ENCODE results near the gene BEND3.

BEND3 gene

GRCh38 chr6:107064579-107065065 is 50.7 kb downstream of the BEND3 start:
- Histone ChIP-seq H3K4me3 (no peak overlapping the region), H3K36me3 (replicated peaks) (peaks cover 4% of the 10 kb centered on the region; the same call in 1 of the 2 replicates), H3K4me1 (peaks cover 6% of the 10 kb centered on the region; the same call in 1 of the 2 replicates), H3K9me3 (no peaks in the 10 kb centered on the region), H3K27me3 (ENCODE audit: low read depth) (no peaks in the 10 kb centered on the region)
- in situ Hi-C loops (cut with MboI; ENCODE audit: low sequenced_read_pairs): no loop called here
- DNase-seq (ENCODE audit: low spot score in 2 of 2): no peak

DNA sequence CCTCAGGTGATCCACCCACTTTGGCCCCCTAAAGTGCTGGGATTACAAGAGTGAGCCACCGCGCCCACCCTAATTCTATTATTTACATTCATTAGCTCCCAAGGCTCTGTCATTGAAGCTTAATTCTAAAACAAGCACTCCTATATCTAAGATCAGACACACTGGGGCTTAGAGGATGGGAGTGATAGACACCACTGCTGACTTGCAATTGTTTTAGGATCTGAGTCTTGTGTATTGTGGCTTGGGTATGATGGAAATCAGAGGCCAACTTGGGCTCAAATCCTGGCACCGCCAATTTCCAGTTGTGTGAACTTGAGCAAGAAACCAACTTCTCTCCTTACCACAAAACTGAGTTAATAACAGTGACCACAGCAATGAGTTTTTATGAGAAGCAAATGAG is 52.6 kb downstream of the BEND3 start:
- H3K4me3 ChIP-seq: no peak overlapping the region
- in situ Hi-C loops (cut with MboI; ENCODE audit: low sequenced_read_pairs): no loop called here
- no peak for DNase-seq (ENCODE audit: low spot score in 2 of 2)
- H3K27me3 ChIP-seq (ENCODE audit: low read depth): no peaks in the 10 kb centered on the region
- no peaks in the 10 kb centered on the region for H3K9me3 ChIP-seq
- peaks cover 6% of the 10 kb centered on the region; the same call in 1 of the 2 replicates for H3K4me1 ChIP-seq
- no peaks in the 10 kb centered on the region; the same call in 1 of the 2 replicates for H3K36me3 ChIP-seq (replicated peaks)

DNA sequence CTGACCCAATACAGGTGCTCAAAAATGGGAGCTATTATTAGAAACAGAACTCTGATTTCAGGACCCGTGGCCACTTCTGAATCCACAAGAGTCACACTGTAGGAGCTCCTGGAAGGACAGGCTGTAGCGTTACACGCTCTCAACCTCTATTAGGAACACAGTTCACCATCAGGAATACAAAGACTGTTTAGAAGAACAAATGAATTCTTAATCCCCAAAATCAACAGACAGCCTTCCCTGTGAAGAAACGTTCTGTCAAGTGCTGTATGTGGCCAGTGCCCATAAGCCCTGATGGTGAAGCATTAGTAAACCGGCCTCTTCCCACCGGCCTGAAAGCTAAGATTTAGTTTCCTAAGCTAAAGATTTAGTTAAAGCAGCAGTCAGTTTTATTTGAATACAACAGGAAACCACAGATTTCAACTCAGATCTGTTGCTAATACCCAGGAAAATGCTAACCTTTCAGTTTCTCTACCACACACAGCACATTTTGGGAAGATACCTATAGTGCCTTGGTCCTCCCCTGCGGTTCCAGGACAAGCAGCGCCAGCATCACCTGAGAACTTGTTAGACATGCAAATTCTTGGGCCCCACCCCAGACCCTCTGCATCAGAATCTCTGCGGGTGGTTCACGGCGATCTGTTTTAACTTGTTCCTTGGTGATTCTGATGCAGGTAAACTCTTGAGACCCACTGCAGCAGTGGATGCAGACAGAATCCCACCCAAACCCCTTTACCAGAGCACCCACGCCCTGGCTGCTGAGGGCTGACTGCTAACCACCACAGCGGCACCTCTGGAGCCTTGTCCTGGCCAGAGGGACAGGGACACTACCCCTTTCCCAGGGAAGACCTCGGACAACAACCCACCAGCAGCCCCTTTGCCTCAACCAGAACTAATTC is 53.9 kb downstream of the BEND3 start:
- Histone ChIP-seq H3K36me3 (replicated peaks) (no peaks in the 10 kb centered on the region), H3K4me3 (no peak overlapping the region), H3K9me3 (no peaks in the 10 kb centered on the region), H3K27me3 (ENCODE audit: low read depth) (no peaks in the 10 kb centered on the region), H3K4me1 (peaks cover 6% of the 10 kb centered on the region; the same call in 1 of the 2 replicates)
- in situ Hi-C loops (cut with MboI; ENCODE audit: low sequenced_read_pairs): no loop called here
- peak; percentile 16 to 43 for DNase-seq (ENCODE audit: low spot score in 2 of 2)

- no peak overlapping the region for H3K4me3 ChIP-seq
- no peaks in the 10 kb centered on the region for H3K27me3 ChIP-seq (ENCODE audit: low read depth)
- H3K9me3 ChIP-seq: no peaks in the 10 kb centered on the region
- in situ Hi-C loops (cut with MboI; ENCODE audit: low sequenced_read_pairs): no loop called here
- DNase-seq (ENCODE audit: low spot score in 2 of 2): no peak
- peaks cover 6% of the 10 kb centered on the region; the same call in 1 of the 2 replicates for H3K4me1 ChIP-seq
- H3K36me3 ChIP-seq (replicated peaks): no peaks in the 10 kb centered on the region
Observed at GRCh38 chr6:107060704-107061103, 54.6 kb downstream of the BEND3 start.

GRCh38 chr6:107059606-107060005 is 55.7 kb downstream of the BEND3 start:
- Histone ChIP-seq H3K9me3 (no peaks in the 10 kb centered on the region), H3K36me3 (replicated peaks) (no peaks in the 10 kb centered on the region), H3K4me1 (peaks cover 6% of the 10 kb centered on the region; the same call in 1 of the 2 replicates), H3K27me3 (ENCODE audit: low read depth) (no peaks in the 10 kb centered on the region), H3K4me3 (no peak overlapping the region)
- in situ Hi-C loops (cut with MboI; ENCODE audit: low sequenced_read_pairs): no loop called here
- DNase-seq (ENCODE audit: low spot score in 2 of 2): no peak

- H3K4me3 ChIP-seq: no peak overlapping the region
- in situ Hi-C loops (cut with MboI; ENCODE audit: low sequenced_read_pairs): no loop called here
- H3K36me3 ChIP-seq (replicated peaks): no peaks in the 10 kb centered on the region
- DNase-seq (ENCODE audit: low spot score in 2 of 2): no peak
- no peaks in the 10 kb centered on the region for H3K27me3 ChIP-seq (ENCODE audit: low read depth)
- no peaks in the 10 kb centered on the region for H3K9me3 ChIP-seq
- H3K4me1 ChIP-seq: peaks cover 6% of the 10 kb centered on the region; the same call in 1 of the 2 replicates
Observed at GRCh38 chr6:107057679-107058078, 57.6 kb downstream of the BEND3 start.

DNA sequence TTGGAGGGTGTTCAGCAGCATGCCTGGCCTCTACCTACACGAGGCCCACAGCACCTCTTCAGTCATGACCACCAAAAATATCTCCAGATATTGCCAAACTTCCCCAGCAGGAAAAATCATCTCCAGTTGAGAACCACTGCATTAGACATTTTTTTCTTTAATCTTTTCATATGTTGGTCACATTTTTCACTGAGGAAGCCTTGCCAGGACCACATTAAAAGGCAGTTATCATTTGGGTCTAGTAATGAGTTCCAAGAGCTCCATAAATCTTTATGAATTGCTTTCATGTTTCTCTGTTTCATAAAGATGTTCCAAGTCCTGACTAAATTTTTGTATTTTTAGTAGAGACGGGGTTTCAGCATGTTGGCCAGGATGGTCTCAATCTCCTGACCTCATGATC is 58.5 kb downstream of the BEND3 start:
- Histone ChIP-seq H3K9me3 (no peaks in the 10 kb centered on the region), H3K4me1 (peaks cover 6% of the 10 kb centered on the region; the same call in 1 of the 2 replicates), H3K27me3 (ENCODE audit: low read depth) (no peaks in the 10 kb centered on the region), H3K36me3 (replicated peaks) (no peaks in the 10 kb centered on the region), H3K4me3 (no peak overlapping the region)
- DNase-seq (ENCODE audit: low spot score in 2 of 2): no peak
- in situ Hi-C loops (cut with MboI; ENCODE audit: low sequenced_read_pairs): no loop called here

DNA sequence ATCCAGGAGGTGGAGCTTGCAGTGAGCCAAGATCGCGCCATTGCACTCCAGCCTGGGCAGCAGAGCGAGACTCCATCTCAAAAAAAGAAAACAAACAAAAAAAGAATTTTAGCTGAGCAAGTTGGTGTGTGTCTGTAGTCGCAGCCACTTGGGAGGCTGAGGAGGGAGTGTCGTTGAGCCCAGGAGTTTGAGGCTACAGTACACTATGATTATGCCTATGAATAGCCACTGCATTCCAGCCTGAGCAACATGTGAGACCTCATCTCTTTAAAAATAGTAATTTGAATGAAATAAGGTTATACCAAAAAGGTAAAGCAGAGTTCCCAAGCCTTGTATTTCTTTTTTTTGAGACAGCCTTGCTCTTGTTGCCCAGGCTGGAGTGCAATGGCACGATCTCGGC is 67.5 kb downstream of the BEND3 start:
- 0 out of 2 replicates have a peak, but pooled peaks cover 4% of the 10 kb centered on the region for H3K36me3 ChIP-seq (replicated peaks)
- no peak for DNase-seq (ENCODE audit: low spot score in 2 of 2)
- H3K27me3 ChIP-seq (ENCODE audit: low read depth): no peaks in the 10 kb centered on the region
- H3K4me1 ChIP-seq: peaks cover 3% of the 10 kb centered on the region
- no peaks in the 10 kb centered on the region for H3K9me3 ChIP-seq
- in situ Hi-C loops (cut with MboI; ENCODE audit: low sequenced_read_pairs): no loop called here
- no peak overlapping the region for H3K4me3 ChIP-seq

DNA sequence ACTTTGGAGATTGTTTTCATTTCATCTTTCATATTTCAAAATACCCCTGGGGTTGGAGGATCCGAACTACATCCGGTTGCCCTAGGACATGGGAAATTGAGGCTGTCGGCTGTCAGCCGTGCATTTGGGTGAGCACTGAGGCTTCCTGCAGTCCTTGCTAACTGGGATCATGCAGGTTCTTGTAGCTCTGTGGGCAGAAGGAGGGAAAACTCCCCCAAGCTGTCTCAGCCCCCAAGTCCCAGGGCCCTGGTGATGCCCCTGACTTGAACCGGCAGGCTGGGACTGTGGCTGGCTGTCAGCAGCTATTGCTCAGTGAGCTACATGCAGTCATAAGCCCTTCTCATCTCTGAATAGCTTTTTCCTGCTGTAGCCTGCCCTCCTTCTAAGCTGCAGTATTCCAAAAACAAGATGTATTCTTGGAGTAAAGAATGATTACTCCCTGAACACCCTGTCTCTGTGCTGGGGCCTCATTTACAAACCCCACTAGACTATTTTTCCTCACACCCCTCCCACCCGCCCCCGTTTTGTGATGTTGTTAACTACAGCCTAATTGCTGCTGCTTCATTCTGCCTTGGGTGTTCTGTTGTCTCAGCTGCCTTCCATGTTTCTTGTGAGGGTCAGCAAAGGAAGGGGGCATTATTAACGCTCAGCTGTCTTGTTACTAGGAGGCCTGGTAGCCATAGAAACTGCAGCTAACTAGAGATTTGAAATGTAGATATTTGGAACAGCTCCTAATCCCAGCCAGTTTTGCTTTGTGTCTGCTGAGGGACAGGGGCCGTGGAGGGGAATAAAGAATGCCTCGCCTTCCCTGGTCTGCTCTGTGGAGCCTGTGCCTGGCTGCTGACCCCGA is 69.3 kb downstream of the BEND3 start:
- Histone ChIP-seq H3K4me1 (peaks cover 3% of the 10 kb centered on the region), H3K36me3 (replicated peaks) (no peaks in the 10 kb centered on the region), H3K27me3 (ENCODE audit: low read depth) (no peaks in the 10 kb centered on the region), H3K9me3 (no peaks in the 10 kb centered on the region), H3K4me3 (no peak overlapping the region)
- DNase-seq (ENCODE audit: low spot score in 2 of 2): peak; percentile 13 to 45
- in situ Hi-C loops (cut with MboI; ENCODE audit: low sequenced_read_pairs): no loop called here

GRCh38 chr6:107033126-107033525 is 82.2 kb downstream of the BEND3 start:
- DNase-seq (ENCODE audit: low spot score in 2 of 2): no peak
- no peaks in the 10 kb centered on the region for H3K9me3 ChIP-seq
- in situ Hi-C loops (cut with MboI; ENCODE audit: low sequenced_read_pairs): no loop called here
- H3K4me1 ChIP-seq: peaks cover 8% of the 10 kb centered on the region
- no peak overlapping the region for H3K4me3 ChIP-seq
- no peaks in the 10 kb centered on the region for H3K27me3 ChIP-seq (ENCODE audit: low read depth)
- 0 out of 2 replicates have a peak, but pooled peaks cover 9% of the 10 kb centered on the region for H3K36me3 ChIP-seq (replicated peaks)

GRCh38 chr6:107032051-107032450 is 83.3 kb downstream of the BEND3 start:
- in situ Hi-C loops (cut with MboI; ENCODE audit: low sequenced_read_pairs): no loop called here
- Histone ChIP-seq H3K36me3 (replicated peaks) (0 out of 2 replicates have a peak, but pooled peaks cover 9% of the 10 kb centered on the region), H3K9me3 (no peaks in the 10 kb centered on the region), H3K4me3 (no peak overlapping the region), H3K27me3 (ENCODE audit: low read depth) (no peaks in the 10 kb centered on the region), H3K4me1 (peaks cover 8% of the 10 kb centered on the region)
- DNase-seq (ENCODE audit: low spot score in 2 of 2): no peak

GRCh38 chr6:107030151-107030550 is 85.2 kb downstream of the BEND3 start:
- peak; percentile 19 to 20 for DNase-seq (ENCODE audit: low spot score in 2 of 2)
- H3K36me3 ChIP-seq (replicated peaks): 0 out of 2 replicates have a peak, but pooled peaks cover 9% of the 10 kb centered on the region
- no peaks in the 10 kb centered on the region for H3K9me3 ChIP-seq
- peaks cover 8% of the 10 kb centered on the region for H3K4me1 ChIP-seq
- in situ Hi-C loops (cut with MboI; ENCODE audit: low sequenced_read_pairs): no loop called here
- no peaks in the 10 kb centered on the region for H3K27me3 ChIP-seq (ENCODE audit: low read depth)
- H3K4me3 ChIP-seq: no peak overlapping the region

- Histone ChIP-seq H3K4me1 (peaks cover 8% of the 10 kb centered on the region), H3K27me3 (ENCODE audit: low read depth) (no peaks in the 10 kb centered on the region), H3K4me3 (no peak overlapping the region), H3K36me3 (replicated peaks) (0 out of 2 replicates have a peak, but pooled peaks cover 9% of the 10 kb centered on the region), H3K9me3 (no peaks in the 10 kb centered on the region)
- in situ Hi-C loops (cut with MboI; ENCODE audit: low sequenced_read_pairs): no loop called here
- DNase-seq (ENCODE audit: low spot score in 2 of 2): no peak
Observed at GRCh38 chr6:107026965-107027364, 88.3 kb downstream of the BEND3 start.
